ELR (cell line): ENCODE results near the gene CYS1.
"Not testable (repeated sequence)": the region's sequence is repeated elsewhere in the genome, so short reads cannot be mapped to it uniquely, and the experiment has no call there.

Experiments used
- DNase-seq: peaks from one replicate; pipeline ENCODE4 v3.0.0-alpha.2; 2015; ENCODE audit warnings: low read depth

The CYS1 gene

GRCh38 chr2:10046931-10047330 is 33.3 kb downstream of the CYS1 start:
- DNase-seq, result no peak

- DNase-seq, result no peak
Observed at GRCh38 chr2:10045561-10046355, 34.5 kb downstream of the CYS1 start.

- peak; percentile 84 for DNase-seq
Observed at GRCh38 chr2:10043906-10044601, 36.2 kb downstream of the CYS1 start.

GRCh38 chr2:10043256-10043905 is 36.8 kb downstream of the CYS1 start, which contains the start of gene KLF11:
TSS of gene KLF11 (plus strand) at chr2:10043550. CDS start at chr2:10043717, 167 bp downstream.
- DNase-seq, result peak; percentile 79

- DNase-seq, result peak; percentile 28
Observed at GRCh38 chr2:10042301-10043161, 37.7 kb downstream of the CYS1 start.

- DNase-seq, result no peak
Observed at GRCh38 chr2:10041711-10042110, 38.5 kb downstream of the CYS1 start.

GRCh38 chr2:10039658-10040410 is 40.4 kb downstream of the CYS1 start:
- DNase-seq, result no peak

- no peak for DNase-seq
Observed at GRCh38 chr2:10038716-10039115, 41.5 kb downstream of the CYS1 start.

- DNase-seq, result no peak
Observed at GRCh38 chr2:10038123-10038522, 42.1 kb downstream of the CYS1 start.

GRCh38 chr2:10036095-10036884 is 43.9 kb downstream of the CYS1 start:
- DNase-seq, result peak; percentile 51

GRCh38 chr2:10035633-10036032 is 44.6 kb downstream of the CYS1 start:
- DNase-seq, result no peak

- no peak for DNase-seq
Observed at GRCh38 chr2:10035053-10035422, 45.2 kb downstream of the CYS1 start.

- no peak for DNase-seq
Observed at GRCh38 chr2:10034333-10035052, 45.7 kb downstream of the CYS1 start.

- no peak for DNase-seq
Observed at GRCh38 chr2:10033251-10034006, 46.8 kb downstream of the CYS1 start.

- DNase-seq, result no peak
Observed at GRCh38 chr2:10032746-10033105, 47.5 kb downstream of the CYS1 start.

- no peak for DNase-seq
Observed at GRCh38 chr2:10031886-10032745, 48.1 kb downstream of the CYS1 start.

GRCh38 chr2:10030798-10031197 is 49.4 kb downstream of the CYS1 start:
- not testable (repeated sequence) for DNase-seq

- no peak for DNase-seq
Observed at GRCh38 chr2:10030311-10030736, 49.9 kb downstream of the CYS1 start.
